HEK293T (cell line): Measurements from ENCODE around the gene PNMA8B.
A peak's percentile ranks its signal among the peaks of the same experiment; 100 is the strongest.

Source experiments
- CTCF ChIA-PET: fragments of 350-600 bp; formaldehyde crosslinking; extraction: SDS; loops from one replicate; lab custom pipeline; 2021; ENCODE audit warnings: antibody characterized with exemption, inconsistent platforms; lab: Yijun Ruan, JAX
- POLR2A ChIA-PET: fragments of 350-600 bp; formaldehyde crosslinking; extraction: SDS; loops from one replicate; lab custom pipeline; 2020; ENCODE audit warnings: antibody characterized with exemption, inconsistent platforms; lab: Yijun Ruan, JAX
- DNase-seq: peaks from one replicate; pipeline ENCODE4 v3.0.0; 2012; ENCODE audit warnings: mixed read lengths; ENCODE audit errors: extremely low spot score
- ARNT ChIP-seq: fragments of 450-650 bp; IDR thresholded peaks from 2 replicates; pipeline ENCODE4 v1.6.1; 2017; ENCODE audit warnings: mild to moderate bottlenecking
- BHLHE40 ChIP-seq: fragments of 450-650 bp; IDR thresholded peaks from 2 replicates; pipeline ENCODE4 v1.6.1; 2016; ENCODE audit warnings: mild to moderate bottlenecking, moderate library complexity, borderline replicate concordance
- CTBP1 ChIP-seq: fragments of 450-650 bp; IDR thresholded peaks from 2 replicates; pipeline ENCODE4 v1.6.1; 2016; ENCODE audit warnings: borderline replicate concordance
- ELF4 ChIP-seq: fragments of 450-650 bp; IDR thresholded peaks from 2 replicates; pipeline ENCODE4 v1.6.1; 2017; ENCODE audit warnings: antibody characterized with exemption
- FOXA1 ChIP-seq: fragments of 450-650 bp; IDR thresholded peaks from 2 replicates; pipeline ENCODE4 v1.6.1; 2016; ENCODE audit warnings: mild to moderate bottlenecking
- FOXK2 ChIP-seq: fragments of 450-650 bp; IDR thresholded peaks from 2 replicates; pipeline ENCODE4 v1.6.1; 2016; ENCODE audit warnings: mild to moderate bottlenecking
- FOXM1 ChIP-seq: fragments of 450-650 bp; IDR thresholded peaks from 2 replicates; pipeline ENCODE4 v1.6.1; 2017; ENCODE audit warnings: mild to moderate bottlenecking, borderline replicate concordance
- HDGF ChIP-seq: fragments of 450-650 bp; IDR thresholded peaks from 2 replicates; pipeline ENCODE4 v1.6.1; 2017; ENCODE audit warnings: antibody characterized with exemption, borderline replicate concordance
- L3MBTL2 ChIP-seq: fragments of 450-650 bp; conservative IDR thresholded peaks from 2 replicates; pipeline ENCODE4 v1.6.1; 2016; ENCODE audit warnings: mild to moderate bottlenecking
- LEF1 ChIP-seq: fragments of 450-650 bp; IDR thresholded peaks from 2 replicates; pipeline ENCODE4 v1.6.1; 2017; ENCODE audit warnings: mild to moderate bottlenecking, borderline replicate concordance
- NFRKB ChIP-seq: fragments of 450-650 bp; IDR thresholded peaks from 2 replicates; pipeline ENCODE4 v1.6.1; 2016; ENCODE audit warnings: mild to moderate bottlenecking, moderate library complexity
- PKNOX1 ChIP-seq: fragments of 450-650 bp; IDR thresholded peaks from 2 replicates; pipeline ENCODE4 v1.6.1; 2016
- SP1 ChIP-seq: fragments of 450-650 bp; IDR thresholded peaks from 2 replicates; pipeline ENCODE4 v1.6.1; 2017
- SUZ12 ChIP-seq: fragments of 450-650 bp; IDR thresholded peaks from 2 replicates; pipeline ENCODE4 v1.6.1; 2016; ENCODE audit warnings: mild to moderate bottlenecking
- TARDBP ChIP-seq: fragments of 450-650 bp; IDR thresholded peaks from 2 replicates; pipeline ENCODE4 v1.6.1; 2016
- ZNF384 ChIP-seq: fragments of 450-650 bp; IDR thresholded peaks from 2 replicates; pipeline ENCODE4 v1.6.1; 2016

Gene PNMA8B

GRCh38 chr19:46495786-46496099 lies at the start of gene PNMA8B:
Gene PNMA8B (minus strand): TSS chr19:46495867. CDS start chr19:46495465, 402 bp downstream.
- ChIA-PET POLR2A (interaction anchor here (0.5 to 0.8 kb wide), 2 partner anchors 9 to 1121 kb away, joined by 3 read pairs; no protein-coding TSS in a partner anchor), CTCF (no interaction called here)

GRCh38 chr19:46544651-46545050 lies 49.0 kb upstream of the PNMA8B start:
- DNase-seq, result no peak
- POLR2A ChIA-PET, result interaction anchor here (1.7 kb wide), 1 partner anchor 56 kb away, joined by 6 read pairs; no protein-coding TSS in a partner anchor
- no peak for TF ChIP-seq NFRKB
- no peak for TF ChIP-seq HDGF
- TF ChIP-seq ARNT, result no peak
- TF ChIP-seq PKNOX1, result no peak
- no peak for TF ChIP-seq ELF4
- TF ChIP-seq FOXM1, result no peak
- TF ChIP-seq L3MBTL2, result no peak
- TF ChIP-seq FOXK2, result no peak
- TF ChIP-seq BHLHE40, result no peak
- no peak for TF ChIP-seq ZNF384
- TF ChIP-seq SP1, result no peak
- CTCF ChIA-PET, result no interaction called here

More at GRCh38 chr19:46495786-46496099, at the start of gene PNMA8B:
- TF ChIP-seq BHLHE40 (no peak), PKNOX1 (no peak), CTBP1 (no peak), FOXK2 (no peak), SP1 (no peak), ZNF384 (no peak), FOXA1 (no peak), L3MBTL2 (no peak), LEF1 (no peak), SUZ12 (no peak), NFRKB (no peak), FOXM1 (no peak), TARDBP (no peak), ELF4 (no peak), ARNT (no peak), HDGF (no peak)
- DNase-seq, result no peak

- CTCF ChIA-PET, result interaction anchor here (0.5 to 1.6 kb wide), 7 partner anchors 14 to 533 kb away, joined by 3 to 14 read pairs (median 3); no protein-coding TSS in a partner anchor
- TF ChIP-seq SUZ12, result no peak
- peak; percentile 78 for TF ChIP-seq PKNOX1
- TF ChIP-seq CTBP1, result no peak
- TF ChIP-seq FOXM1, result no peak
- 0 out of 2 replicates have a peak, but pooled peaks have one; percentile 47 for TF ChIP-seq ZNF384
- TF ChIP-seq BHLHE40, result no peak
- TF ChIP-seq HDGF, result no peak
- POLR2A ChIA-PET, result interaction anchor here (1.1 kb wide), 1 partner anchor 59 kb away, joined by 3 read pairs; no protein-coding TSS in a partner anchor
- DNase-seq, result peak; percentile 68
Measured at GRCh38 chr19:46542428-46543230, 47.0 kb upstream of the PNMA8B start.

- peak; percentile 75 for DNase-seq
- TF ChIP-seq HDGF (no peak), TARDBP (no peak), ARNT (no peak), L3MBTL2 (no peak)
- CTCF ChIA-PET, result interaction anchor here (0.7 to 2.0 kb wide), 10 partner anchors 8 to 700 kb away, joined by 3 to 8 read pairs (median 4); no protein-coding TSS in a partner anchor
- POLR2A ChIA-PET, result no interaction called here
Measured at GRCh38 chr19:46537136-46538097, 41.8 kb upstream of the PNMA8B start.

GRCh38 chr19:46536391-46536790 lies 40.7 kb upstream of the PNMA8B start:
- CTCF ChIA-PET, result interaction anchor here (1.0 to 1.3 kb wide), 3 partner anchors 13 to 16 kb away, joined by 3 to 7 read pairs (median 3); no protein-coding TSS in a partner anchor
- TF ChIP-seq TARDBP, result no peak
- no peak for TF ChIP-seq FOXA1
- no peak for TF ChIP-seq LEF1
- no peak for TF ChIP-seq ZNF384
- TF ChIP-seq FOXM1, result no peak
- TF ChIP-seq SUZ12, result no peak
- TF ChIP-seq L3MBTL2, result no peak
- TF ChIP-seq ELF4, result no peak
- no peak for TF ChIP-seq SP1
- no peak for TF ChIP-seq CTBP1
- no peak for TF ChIP-seq PKNOX1
- no peak for TF ChIP-seq BHLHE40
- TF ChIP-seq FOXK2, result no peak
- no peak for TF ChIP-seq ARNT
- no peak for TF ChIP-seq NFRKB
- no peak for TF ChIP-seq HDGF

More at GRCh38 chr19:46536391-46536790, 40.7 kb upstream of the PNMA8B start:
- no peak for DNase-seq
- POLR2A ChIA-PET, result no interaction called here
